ENCODE measurements around the gene PLAGL2. TPM values are rescaled to one million over a fixed set of nuclear protein-coding genes. Genes with fewer than 3 reads are reported as not detected.

The PLAGL2 gene
- total and polyA plus RNA-seq, 2 of the 8 experiments (the other 6 are each of a cell fraction or from before 2014, with no cell fraction given), result 20.6 to 25.4 TPM

GRCh38 chr20:32226391-32226790 lies 18.8 kb upstream of the PLAGL2 start:
- no peak overlapping the region for H3K4me3 ChIP-seq (ENCODE audit: extremely low read depth in 1 of 4, insufficient read depth in 2 of 4, low read depth in 3 of 4, low read length in 4 of 4)
- H3K27me3 ChIP-seq (replicated peaks in 1 of 4; ENCODE audit: control insufficient read depth in 3 of 4, extremely low read depth in 1 of 4, insufficient read depth in 3 of 4, low read length in 3 of 4), result no peaks in the 10 kb centered on the region
- H3K18ac ChIP-seq (ENCODE audit: extremely low read depth, low read length), result no peak overlapping the region
- H2BK12ac ChIP-seq (ENCODE audit: low read depth, low read length), result no peak overlapping the region
- H3K9ac ChIP-seq (replicated peaks in 1 of 4; ENCODE audit: extremely low read depth in 1 of 4, low read depth in 3 of 4, low read length in 3 of 4), result no peak overlapping the region
- H3K4me1 ChIP-seq (replicated peaks in 1 of 4; ENCODE audit: control insufficient read depth in 3 of 4, insufficient read depth in 4 of 4, low read length in 3 of 4), result no peaks in the 10 kb centered on the region
- H3K79me1 ChIP-seq (ENCODE audit: low read depth, low read length), result no peaks in the 10 kb centered on the region; the same call in 1 of the 2 replicates
- ChIA-PET CTCF (ENCODE audit: partially characterized antibody) (interaction anchor here (0.6 kb wide), 1 partner anchor 402 kb away, joined by 3 read pairs; no protein-coding TSS in a partner anchor), POLR2A (ENCODE audit: partially characterized antibody) (interaction anchor here (2.2 kb wide), 1 partner anchor 17 kb away, joined by 6 read pairs; no protein-coding TSS in a partner anchor)
- no peak for DNase-seq (ENCODE audit: low read depth in 1 of 2, low spot score in 2 of 2)
- H4K20me1 ChIP-seq (replicated peaks in 1 of 2; ENCODE audit: control insufficient read depth in 1 of 2, insufficient read depth in 2 of 2, low read length in 2 of 2), result peaks cover 2 to 6% of the 10 kb centered on the region in 2 experiments
- H3K36me3 ChIP-seq (ENCODE audit: control insufficient read depth in 2 of 4, insufficient read depth in 4 of 4, low read length in 3 of 4), result peaks cover 23 to 38% (median 29%) of the 10 kb centered on the region in 4 experiments
- peak overlapping the region; percentile 46 for H3K56ac ChIP-seq (replicated peaks; ENCODE audit: insufficient read length, low read depth, low read length)
- no peak overlapping the region for H3K14ac ChIP-seq (ENCODE audit: insufficient read length)
- H3K27ac ChIP-seq (ENCODE audit: low read depth, low read length), result no peak overlapping the region
- no peak overlapping the region for H3K23ac ChIP-seq (ENCODE audit: insufficient read length)
- no peak overlapping the region for H2AFZ ChIP-seq (ENCODE audit: low read length)
- WGBS, 2 experiments (ENCODE audit: extremely low coverage in 1 of 2, insufficient coverage in 1 of 2, insufficient read length in 1 of 2, insufficient replicate concordance in 2 of 2, low coverage in 1 of 2, low lambda C conversion rate in 2 of 2, missing lambda C conversion rate in 1 of 2), result 85% methylated on average over 1 of the region's 1 CpG; no CpG with 5 or more reads in 1 of the 2 experiments
- H3K4ac ChIP-seq (replicated peaks; ENCODE audit: insufficient read length, low read depth, low read length), result no peak overlapping the region
- no peaks in the 10 kb centered on the region for H3K9me3 ChIP-seq (ENCODE audit: insufficient read depth in 2 of 2, low read depth in 1 of 2, low read length in 1 of 2)
- H3K23me2 ChIP-seq (ENCODE audit: low read depth, low read length), result no peaks in the 10 kb centered on the region
- no peak overlapping the region for H2BK20ac ChIP-seq (ENCODE audit: low read length)
- no peak overlapping the region for H2BK5ac ChIP-seq (ENCODE audit: low read depth, low read length)
- no peak overlapping the region for H4K5ac ChIP-seq (ENCODE audit: insufficient read length, low read depth, low read length)
- no peaks in the 10 kb centered on the region for H3K79me2 ChIP-seq (ENCODE audit: control insufficient read depth in 1 of 2, insufficient read depth in 2 of 2, low read length in 2 of 2)
- no peak for FAIRE-seq
- H2BK120ac ChIP-seq (replicated peaks; ENCODE audit: low read depth, low read length), result no peak overlapping the region
- H4K91ac ChIP-seq (replicated peaks; ENCODE audit: insufficient read length, low read length), result no peak overlapping the region
- H4K8ac ChIP-seq (ENCODE audit: extremely low read depth, insufficient read depth, low read length), result no peak overlapping the region
- H3K4me2 ChIP-seq (ENCODE audit: insufficient read depth in 1 of 2, low read depth in 2 of 2, low read length in 2 of 2), result no peak overlapping the region
- no peak overlapping the region for H2AK5ac ChIP-seq (ENCODE audit: low read depth, low read length)
- H2BK15ac ChIP-seq (ENCODE audit: low read length), result no peak overlapping the region
- TF ChIP-seq KDM4A (IDR thresholded peaks at IDR 0.05; ENCODE audit: low read depth, low read length, severe bottlenecking) (no peak), POLR2AphosphoS5 (IDR thresholded peaks at IDR 0.05; ENCODE audit: low read depth, low read length) (no peak)

Measured in H1 (cell line).